Upper lobe of right lung (tissue), 1 donor: ENCODE data around the gene CLMN. TPM values are rescaled to one million over a fixed set of nuclear protein-coding genes. Genes with fewer than 3 reads are reported as not detected.

ENCODE experiments used
- ATAC-seq: fragments of 200-7000 bp; cut with Tn5 transposase; one replicate; pipeline ENCODE4 v1.9.1; 2020; ENCODE audit warnings: mild to moderate bottlenecking, moderate library complexity
- DNase-seq: peaks from one replicate; pipeline ENCODE4 v3.0.0-alpha.2; 2020
- H3K27ac ChIP-seq: fragments of 200-600 bp; one replicate; pipeline ENCODE4 v1.8.0; 2022
- H3K27me3 ChIP-seq: fragments of 200-600 bp; one replicate; pipeline ENCODE4 v1.8.0; 2022; ENCODE audit warnings: mild to moderate bottlenecking
- H3K36me3 ChIP-seq: fragments of 200-600 bp; one replicate; pipeline ENCODE4 v1.8.0; 2022
- H3K4me1 ChIP-seq: fragments of 200-600 bp; one replicate; pipeline ENCODE4 v1.8.0; 2022
- H3K4me3 ChIP-seq: fragments of 200-600 bp; one replicate; pipeline ENCODE4 v1.8.0; 2022; ENCODE audit warnings: mild to moderate bottlenecking
- H3K9me3 ChIP-seq: fragments of 200-600 bp; one replicate; pipeline ENCODE4 v1.8.0; 2022
- intact Hi-C: fragments of 100-400 bp; cut with DNase I; formaldehyde crosslinking; loops from one replicate; pipeline ENCODE4 v1.11.0; 2022
- total RNA-seq: library from RNA; stranded (reverse); fragmentation: NEBNext Ultra II Directional; extraction: Animal tissue kit (Norgen Biotek cat#: 25700); gene quantifications from one replicate; pipeline ENCODE4 v1.2.1, GENCODE V29; 2021
- TF ChIP-seq, protein P1 (sequence below): fragments of 200-600 bp; IDR thresholded peaks from one replicate; pipeline ENCODE4 v1.8.0; 2022; ENCODE audit warnings: antibody characterized with exemption
- donor health status: DM: no; HTN: yes; CAD: no; lungs with severe emphysema.

The CLMN gene
- total RNA-seq, 1 donor from 2014 or later = 19.3 TPM

- TF ChIP-seq, protein P1, sequence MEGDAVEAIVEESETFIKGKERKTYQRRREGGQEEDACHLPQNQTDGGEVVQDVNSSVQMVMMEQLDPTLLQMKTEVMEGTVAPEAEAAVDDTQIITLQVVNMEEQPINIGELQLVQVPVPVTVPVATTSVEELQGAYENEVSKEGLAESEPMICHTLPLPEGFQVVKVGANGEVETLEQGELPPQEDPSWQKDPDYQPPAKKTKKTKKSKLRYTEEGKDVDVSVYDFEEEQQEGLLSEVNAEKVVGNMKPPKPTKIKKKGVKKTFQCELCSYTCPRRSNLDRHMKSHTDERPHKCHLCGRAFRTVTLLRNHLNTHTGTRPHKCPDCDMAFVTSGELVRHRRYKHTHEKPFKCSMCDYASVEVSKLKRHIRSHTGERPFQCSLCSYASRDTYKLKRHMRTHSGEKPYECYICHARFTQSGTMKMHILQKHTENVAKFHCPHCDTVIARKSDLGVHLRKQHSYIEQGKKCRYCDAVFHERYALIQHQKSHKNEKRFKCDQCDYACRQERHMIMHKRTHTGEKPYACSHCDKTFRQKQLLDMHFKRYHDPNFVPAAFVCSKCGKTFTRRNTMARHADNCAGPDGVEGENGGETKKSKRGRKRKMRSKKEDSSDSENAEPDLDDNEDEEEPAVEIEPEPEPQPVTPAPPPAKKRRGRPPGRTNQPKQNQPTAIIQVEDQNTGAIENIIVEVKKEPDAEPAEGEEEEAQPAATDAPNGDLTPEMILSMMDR = no peak
- H3K4me3 ChIP-seq = no peak overlapping the region
- ATAC-seq (no peak), DNase-seq (no peak)
- intact Hi-C loops = no loop called here
- H3K4me1 ChIP-seq = peaks cover 6% of the 10 kb centered on the region
- H3K36me3 ChIP-seq = no peaks in the 10 kb centered on the region
- no peaks in the 10 kb centered on the region for H3K27me3 ChIP-seq
- no peaks in the 10 kb centered on the region for H3K9me3 ChIP-seq
- no peak overlapping the region for H3K27ac ChIP-seq
Measured at GRCh38 chr14:95227279-95227860, 92.3 kb downstream of the CLMN start.

DNA sequence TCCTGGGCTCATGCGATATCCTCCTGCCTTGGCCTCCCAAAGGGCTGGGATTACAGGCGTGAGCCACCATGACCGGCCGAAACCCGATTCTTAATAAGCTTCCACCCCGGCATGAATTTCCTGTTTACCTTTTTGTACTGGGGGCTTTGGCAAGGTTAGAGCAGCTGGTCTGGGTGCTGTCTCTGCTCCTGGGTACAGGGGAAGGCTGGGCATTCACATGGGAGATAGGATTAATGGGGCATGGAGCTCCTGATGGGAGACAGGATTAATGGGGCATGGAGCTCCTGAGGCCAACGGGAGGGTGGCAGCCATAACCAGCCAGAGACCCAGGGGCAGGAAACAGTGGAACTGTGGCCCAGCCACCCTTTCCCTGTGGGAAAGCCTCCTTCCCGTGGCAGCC lies 92.9 kb downstream of the CLMN start:
- Histone ChIP-seq H3K9me3 (no peaks in the 10 kb centered on the region), H3K27me3 (no peaks in the 10 kb centered on the region), H3K4me1 (peaks cover 6% of the 10 kb centered on the region), H3K4me3 (no peak overlapping the region), H3K36me3 (no peaks in the 10 kb centered on the region), H3K27ac (no peak overlapping the region)
- TF ChIP-seq, protein P1 = no peak
- intact Hi-C loops = no loop called here
- DNase-seq (no peak), ATAC-seq (no peak)

DNA sequence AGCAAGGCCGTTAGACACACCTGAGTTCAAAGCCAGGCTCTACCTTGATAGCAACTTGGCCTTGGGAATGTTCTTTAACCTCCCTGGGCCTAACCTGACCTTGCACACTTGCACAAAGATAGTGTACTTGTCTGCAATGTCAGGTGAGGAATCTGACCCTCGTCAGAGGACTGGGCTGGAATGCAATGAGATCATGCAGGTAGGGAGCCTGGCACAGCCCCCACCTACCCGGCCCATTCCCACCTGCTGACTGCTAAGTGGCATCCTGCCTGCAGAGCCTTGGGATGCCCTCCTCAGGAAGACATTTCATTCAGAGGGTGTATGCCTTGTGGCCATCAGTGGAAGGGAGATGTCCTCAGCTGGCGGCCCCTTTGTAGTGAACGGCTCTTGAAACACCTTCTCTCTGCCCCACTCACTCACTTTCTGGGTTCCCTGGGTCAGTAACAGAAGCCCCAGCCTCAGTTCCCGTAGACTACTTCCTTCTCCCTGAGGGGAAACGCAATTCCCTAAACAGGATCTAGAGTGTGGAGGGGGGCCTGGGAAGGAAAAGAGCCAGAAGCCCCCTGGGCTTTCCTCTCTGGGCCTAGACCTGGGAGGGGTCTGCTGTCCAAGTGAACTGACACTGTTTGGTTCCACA lies 94.3 kb downstream of the CLMN start:
- peaks cover 6% of the 10 kb centered on the region for H3K4me1 ChIP-seq
- no peaks in the 10 kb centered on the region for H3K9me3 ChIP-seq
- TF ChIP-seq, protein P1 = no peak
- H3K27me3 ChIP-seq = no peaks in the 10 kb centered on the region
- no peak overlapping the region for H3K27ac ChIP-seq
- peak; percentile 49 for ATAC-seq
- intact Hi-C loops = no loop called here
- no peaks in the 10 kb centered on the region for H3K36me3 ChIP-seq
- no peak overlapping the region for H3K4me3 ChIP-seq
- DNase-seq = no peak

DNA sequence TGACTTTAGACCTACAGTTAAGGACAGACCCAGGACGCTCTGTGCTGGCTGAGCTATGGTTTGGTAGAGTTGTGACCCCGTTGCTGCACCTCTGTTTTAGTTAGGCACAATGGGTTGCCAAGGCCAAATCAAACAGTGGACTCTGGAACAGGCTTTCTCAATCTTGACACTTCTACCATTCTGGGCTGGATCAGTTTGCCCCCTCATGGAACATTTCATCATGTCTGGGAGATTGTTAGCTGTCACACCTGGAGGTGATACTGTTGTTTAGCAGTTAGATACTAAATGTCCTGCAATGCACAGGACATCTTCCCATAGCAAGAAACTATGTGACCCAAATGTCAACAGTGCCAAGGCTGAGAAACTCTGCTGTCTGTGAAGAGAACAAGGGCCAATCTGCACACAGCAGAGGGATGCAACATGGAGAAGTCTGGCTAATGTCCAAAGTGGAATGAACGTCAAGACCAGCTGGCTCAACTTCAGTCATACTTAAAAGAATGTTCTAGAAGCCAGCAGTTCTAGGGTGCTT lies 96.8 kb downstream of the CLMN start:
- H3K4me1 ChIP-seq = peaks cover 6% of the 10 kb centered on the region
- no peak overlapping the region for H3K4me3 ChIP-seq
- H3K27me3 ChIP-seq = no peaks in the 10 kb centered on the region
- ATAC-seq (peak; percentile 11), DNase-seq (no peak)
- intact Hi-C loops = no loop called here
- H3K36me3 ChIP-seq = no peaks in the 10 kb centered on the region
- no peak overlapping the region for H3K27ac ChIP-seq
- no peaks in the 10 kb centered on the region for H3K9me3 ChIP-seq
- TF ChIP-seq, protein P1 = no peak

DNA sequence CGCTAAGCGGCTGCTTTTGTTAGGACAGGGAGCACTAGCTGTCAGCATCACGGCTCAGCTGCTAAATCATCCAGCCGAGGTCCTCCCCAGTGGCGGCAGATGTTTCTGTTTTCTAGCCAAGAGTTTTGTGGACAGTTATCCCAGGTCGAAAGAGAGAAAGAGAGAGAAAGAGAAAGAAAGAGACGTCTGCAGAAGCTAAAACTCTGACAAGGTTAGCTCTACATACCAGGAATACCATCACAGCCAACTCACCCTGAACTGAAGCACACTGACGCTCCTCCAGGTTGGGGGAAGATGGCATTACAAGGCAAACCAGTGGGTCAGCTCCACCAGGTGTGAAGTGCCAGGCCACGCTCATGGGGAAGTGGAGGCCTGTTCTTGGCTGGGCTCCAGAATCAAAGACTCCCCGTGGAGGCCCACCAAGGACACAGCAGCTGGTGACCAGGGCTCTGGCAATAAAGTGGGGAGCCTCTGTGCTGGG lies 97.5 kb downstream of the CLMN start:
- DNase-seq (no peak), ATAC-seq (peak; percentile 65)
- no peak overlapping the region for H3K27ac ChIP-seq
- no peak overlapping the region for H3K4me3 ChIP-seq
- intact Hi-C loops = no loop called here
- TF ChIP-seq, protein P1 = no peak
- no peaks in the 10 kb centered on the region for H3K27me3 ChIP-seq
- H3K36me3 ChIP-seq = no peaks in the 10 kb centered on the region
- H3K9me3 ChIP-seq = no peaks in the 10 kb centered on the region
- H3K4me1 ChIP-seq = peaks cover 6% of the 10 kb centered on the region
